GM19467 (cell line): ENCODE results near the gene RSPH1.

Experiments used
- ATAC-seq: cut with Tn5 transposase; IDR thresholded peaks from one replicate; pipeline ENCODE4 v1.9.1; 2021; ENCODE audit warnings: mild to moderate bottlenecking, moderate library complexity; ENCODE audit not compliant: unreplicated experiment

RSPH1 gene

GRCh38 chr21:42431196-42431595, 64.8 kb downstream of the RSPH1 start:
- no peak for ATAC-seq

- no peak for ATAC-seq
Observed at GRCh38 chr21:42430521-42430920, 65.5 kb downstream of the RSPH1 start.

GRCh38 chr21:42429856-42430255, 66.2 kb downstream of the RSPH1 start:
- no peak for ATAC-seq

GRCh38 chr21:42429021-42429420, 67.0 kb downstream of the RSPH1 start:
- ATAC-seq, result no peak

GRCh38 chr21:42427809-42428419, 68.1 kb downstream of the RSPH1 start:
- no peak for ATAC-seq

GRCh38 chr21:42426876-42427480, 69.0 kb downstream of the RSPH1 start:
- no peak for ATAC-seq

- ATAC-seq, result no peak
Observed at GRCh38 chr21:42426424-42426823, 69.6 kb downstream of the RSPH1 start.

GRCh38 chr21:42425591-42425990, 70.4 kb downstream of the RSPH1 start:
- no peak for ATAC-seq

GRCh38 chr21:42424914-42425541, 71.0 kb downstream of the RSPH1 start:
- no peak for ATAC-seq

GRCh38 chr21:42423685-42424084, 72.3 kb downstream of the RSPH1 start:
- no peak for ATAC-seq

GRCh38 chr21:42423197-42423675, 72.8 kb downstream of the RSPH1 start:
- ATAC-seq, result peak; percentile 55
